ENCODE measurements around the gene DCST1. TPM values are rescaled to one million over a fixed set of nuclear protein-coding genes. Genes with fewer than 3 reads are reported as not detected.

DCST1 gene
- total RNA-seq, 2 donors from 2014 or later = not detected

- Mint-ChIP-seq H3K9me3 (no peaks in the 10 kb centered on the region), H3K27ac (no peak overlapping the region), H3K4me1 (peaks cover 29% of the 10 kb centered on the region), H3K4me3 (peak overlapping the region; percentile 61), H3K27me3 (peaks cover 25% of the 10 kb centered on the region), H3K36me3 (ENCODE audit: low read depth) (peaks cover 18% of the 10 kb centered on the region)
- no peak for ATAC-seq (replicated peaks)
Observed at GRCh38 chr1:155081472-155082300, 48.1 kb downstream of the DCST1 start.

- peaks cover 25% of the 10 kb centered on the region for H3K27me3 Mint-ChIP-seq
- no peak for ATAC-seq (replicated peaks)
- no peak overlapping the region for H3K27ac Mint-ChIP-seq
- peaks cover 18% of the 10 kb centered on the region for H3K36me3 Mint-ChIP-seq (ENCODE audit: low read depth)
- peak overlapping the region; percentile 61 for H3K4me3 Mint-ChIP-seq
- peaks cover 29% of the 10 kb centered on the region for H3K4me1 Mint-ChIP-seq
- H3K9me3 Mint-ChIP-seq = no peaks in the 10 kb centered on the region
Observed at GRCh38 chr1:155082301-155083051, 48.9 kb downstream of the DCST1 start.

- Mint-ChIP-seq H3K36me3 (ENCODE audit: low read depth) (peaks cover 18% of the 10 kb centered on the region), H3K4me3 (peak overlapping the region; percentile 61), H3K9me3 (no peaks in the 10 kb centered on the region), H3K4me1 (peaks cover 29% of the 10 kb centered on the region), H3K27ac (no peak overlapping the region), H3K27me3 (peaks cover 25% of the 10 kb centered on the region)
- no peak for ATAC-seq (replicated peaks)
Observed at GRCh38 chr1:155083052-155083541, 49.5 kb downstream of the DCST1 start.

DNA sequence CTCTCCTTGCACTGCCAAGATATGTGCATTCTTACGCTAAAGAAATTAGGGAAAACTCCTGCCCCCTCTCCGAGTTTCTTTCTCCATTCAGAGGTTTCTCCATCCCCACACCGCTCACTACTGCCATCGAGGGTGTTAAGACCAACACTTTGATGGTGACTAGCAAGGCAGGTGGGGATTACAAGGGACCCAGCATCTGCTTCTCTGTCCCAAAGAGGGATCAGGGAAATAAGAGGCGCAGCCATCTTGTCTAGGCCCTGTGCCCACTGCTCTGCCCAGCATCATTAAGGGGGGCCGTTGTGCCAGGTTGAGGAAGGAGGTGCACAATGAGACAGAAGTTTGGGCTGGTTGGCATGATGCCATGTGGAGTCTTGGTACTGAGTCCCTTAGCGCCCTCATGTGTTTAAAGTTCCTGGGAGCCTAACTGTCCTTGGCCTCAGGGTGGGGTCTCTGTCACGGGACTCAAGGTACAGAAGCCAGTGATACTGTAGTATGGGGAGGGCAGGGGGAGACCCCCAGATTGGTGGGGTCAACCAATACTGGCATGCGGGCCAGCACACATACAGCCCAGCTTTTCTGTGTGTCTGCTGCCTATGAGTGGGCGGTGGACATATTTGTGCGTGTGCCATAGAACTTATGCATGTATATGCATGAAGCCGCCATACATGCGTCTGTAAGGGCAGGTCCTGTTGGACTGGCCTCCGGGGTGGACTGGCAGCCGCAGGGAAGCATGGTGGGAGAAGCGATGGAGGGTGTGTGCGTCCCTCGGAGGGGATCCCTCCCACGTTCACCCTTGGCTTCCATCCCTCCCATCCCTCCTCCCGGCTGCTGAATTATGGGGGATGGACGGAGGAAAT lies 50.5 kb downstream of the DCST1 start:
- H3K27me3 Mint-ChIP-seq = peaks cover 25% of the 10 kb centered on the region
- ATAC-seq (replicated peaks) = no peak
- H3K9me3 Mint-ChIP-seq = no peaks in the 10 kb centered on the region
- peak overlapping the region; percentile 94 for H3K27ac Mint-ChIP-seq
- peaks cover 18% of the 10 kb centered on the region for H3K36me3 Mint-ChIP-seq (ENCODE audit: low read depth)
- peaks cover 29% of the 10 kb centered on the region for H3K4me1 Mint-ChIP-seq
- H3K4me3 Mint-ChIP-seq = peak overlapping the region; percentile 91

DNA sequence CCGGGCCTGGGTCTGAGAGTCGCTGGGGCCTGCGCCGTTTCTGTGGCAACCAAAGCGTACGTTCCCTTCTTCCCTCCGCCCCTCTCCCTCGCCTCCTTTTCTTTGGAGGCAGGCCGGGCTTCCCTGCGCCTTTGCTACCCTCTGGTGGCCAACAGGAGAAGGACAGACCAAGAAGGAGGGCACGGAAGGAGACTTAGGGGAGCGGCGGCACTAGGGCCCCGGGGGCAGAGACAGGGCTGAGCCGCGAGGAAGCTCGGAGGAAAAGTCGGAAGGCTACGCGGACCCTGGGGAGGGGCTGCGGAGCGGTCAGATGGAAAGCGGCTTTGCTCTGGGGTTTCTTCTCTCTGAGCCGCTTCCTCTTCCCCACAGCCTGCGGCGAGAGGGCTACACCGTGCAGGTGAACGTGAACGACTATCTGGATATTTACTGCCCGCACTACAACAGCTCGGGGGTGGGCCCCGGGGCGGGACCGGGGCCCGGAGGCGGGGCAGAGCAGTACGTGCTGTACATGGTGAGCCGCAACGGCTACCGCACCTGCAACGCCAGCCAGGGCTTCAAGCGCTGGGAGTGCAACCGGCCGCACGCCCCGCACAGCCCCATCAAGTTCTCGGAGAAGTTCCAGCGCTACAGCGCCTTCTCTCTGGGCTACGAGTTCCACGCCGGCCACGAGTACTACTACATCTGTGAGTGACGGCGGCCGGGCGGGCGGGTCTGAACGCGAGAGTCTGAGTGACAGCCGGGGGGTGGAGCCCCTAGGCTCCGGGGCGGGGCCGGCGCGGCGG lies 51.3 kb downstream of the DCST1 start:
- peaks cover 18% of the 10 kb centered on the region for H3K36me3 Mint-ChIP-seq (ENCODE audit: low read depth)
- H3K9me3 Mint-ChIP-seq = no peaks in the 10 kb centered on the region
- H3K4me1 Mint-ChIP-seq = peaks cover 22% of the 10 kb centered on the region
- H3K4me3 Mint-ChIP-seq = peak overlapping the region; percentile 91
- peak; percentile 87 for ATAC-seq (replicated peaks)
- H3K27ac Mint-ChIP-seq = peak overlapping the region; percentile 94
- peaks cover 18% of the 10 kb centered on the region for H3K27me3 Mint-ChIP-seq

DNA sequence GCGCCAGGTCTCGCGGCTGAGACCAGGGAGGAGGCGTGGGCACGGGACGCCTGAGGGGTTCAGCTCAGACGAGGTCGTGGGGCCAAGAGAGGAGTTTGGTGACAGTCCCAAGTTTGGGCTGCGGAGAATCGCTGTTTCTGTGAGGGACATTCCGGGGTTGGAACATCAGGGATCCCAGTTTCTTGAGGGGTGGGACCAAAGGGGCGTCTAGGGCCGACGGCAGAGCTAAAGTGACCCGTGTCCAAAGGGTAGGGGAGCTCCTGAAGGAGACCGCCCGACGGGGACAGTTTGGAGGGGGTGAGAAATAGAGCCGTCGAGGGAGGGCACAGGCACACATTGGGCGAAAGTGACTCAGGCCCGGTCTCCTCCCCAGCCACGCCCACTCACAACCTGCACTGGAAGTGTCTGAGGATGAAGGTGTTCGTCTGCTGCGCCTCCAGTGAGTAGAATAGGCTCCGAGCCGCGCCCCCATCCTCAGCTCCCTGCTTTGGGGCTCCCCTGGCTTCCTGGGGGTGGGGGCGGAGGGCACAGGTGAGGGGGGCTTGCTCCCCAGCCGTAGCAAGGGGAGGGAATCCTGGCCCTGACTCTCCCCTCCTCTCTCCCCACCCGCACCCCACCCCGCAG lies 52.0 kb downstream of the DCST1 start:
- no peaks in the 10 kb centered on the region for H3K9me3 Mint-ChIP-seq
- peak overlapping the region; percentile 91 for H3K4me3 Mint-ChIP-seq
- peaks cover 22% of the 10 kb centered on the region for H3K4me1 Mint-ChIP-seq
- peaks cover 18% of the 10 kb centered on the region for H3K27me3 Mint-ChIP-seq
- H3K27ac Mint-ChIP-seq = peak overlapping the region; percentile 94
- peak; percentile 66 for ATAC-seq (replicated peaks)
- peaks cover 18% of the 10 kb centered on the region for H3K36me3 Mint-ChIP-seq (ENCODE audit: low read depth)

DNA sequence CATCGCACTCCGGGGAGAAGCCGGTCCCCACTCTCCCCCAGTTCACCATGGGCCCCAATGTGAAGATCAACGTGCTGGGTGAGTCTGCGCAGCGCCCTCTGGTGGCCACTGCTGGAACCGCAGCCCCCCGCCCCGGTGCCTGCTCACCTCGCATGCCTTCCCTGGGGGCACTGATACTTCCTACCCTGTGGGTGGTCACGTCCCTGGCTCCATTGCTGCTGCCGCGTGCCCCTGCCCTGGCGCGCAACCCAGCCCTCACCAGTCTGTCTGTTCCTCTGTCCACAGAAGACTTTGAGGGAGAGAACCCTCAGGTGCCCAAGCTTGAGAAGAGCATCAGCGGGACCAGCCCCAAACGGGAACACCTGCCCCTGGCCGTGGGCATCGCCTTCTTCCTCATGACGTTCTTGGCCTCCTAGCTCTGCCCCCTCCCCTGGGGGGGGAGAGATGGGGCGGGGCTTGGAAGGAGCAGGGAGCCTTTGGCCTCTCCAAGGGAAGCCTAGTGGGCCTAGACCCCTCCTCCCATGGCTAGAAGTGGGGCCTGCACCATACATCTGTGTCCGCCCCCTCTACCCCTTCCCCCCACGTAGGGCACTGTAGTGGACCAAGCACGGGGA lies 52.6 kb downstream of the DCST1 start:
- Mint-ChIP-seq H3K4me3 (peak overlapping the region; percentile 91), H3K36me3 (ENCODE audit: low read depth) (peaks cover 18% of the 10 kb centered on the region), H3K9me3 (no peaks in the 10 kb centered on the region), H3K27ac (no peak overlapping the region), H3K27me3 (peaks cover 18% of the 10 kb centered on the region), H3K4me1 (peaks cover 21% of the 10 kb centered on the region)
- ATAC-seq (replicated peaks) = peak; percentile 13

DNA sequence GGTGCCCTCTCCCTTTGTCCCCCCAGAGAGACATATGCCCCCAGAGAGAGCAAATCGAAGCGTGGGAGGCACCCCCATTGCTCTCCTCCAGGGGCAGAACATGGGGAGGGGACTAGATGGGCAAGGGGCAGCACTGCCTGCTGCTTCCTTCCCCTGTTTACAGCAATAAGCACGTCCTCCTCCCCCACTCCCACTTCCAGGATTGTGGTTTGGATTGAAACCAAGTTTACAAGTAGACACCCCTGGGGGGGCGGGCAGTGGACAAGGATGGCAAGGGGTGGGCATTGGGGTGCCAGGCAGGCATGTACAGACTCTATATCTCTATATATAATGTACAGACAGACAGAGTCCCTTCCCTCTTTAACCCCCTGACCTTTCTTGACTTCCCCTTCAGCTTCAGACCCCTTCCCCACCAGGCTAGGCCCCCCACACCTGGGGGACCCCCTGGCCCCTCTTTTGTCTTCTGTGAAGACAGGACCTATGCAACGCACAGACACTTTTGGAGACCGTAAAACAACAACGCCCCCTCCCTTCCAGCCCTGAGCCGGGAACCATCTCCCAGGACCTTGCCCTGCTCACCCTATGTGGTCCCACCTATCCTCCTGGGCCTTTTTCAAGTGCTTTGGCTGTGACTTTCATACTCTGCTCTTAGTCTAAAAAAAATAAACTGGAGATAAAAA lies 53.4 kb downstream of the DCST1 start:
- peaks cover 12% of the 10 kb centered on the region for H3K27me3 Mint-ChIP-seq
- peaks cover 16% of the 10 kb centered on the region for H3K4me1 Mint-ChIP-seq
- H3K36me3 Mint-ChIP-seq (ENCODE audit: low read depth) = peaks cover 12% of the 10 kb centered on the region
- H3K9me3 Mint-ChIP-seq = no peaks in the 10 kb centered on the region
- H3K4me3 Mint-ChIP-seq = peak overlapping the region; percentile 91
- H3K27ac Mint-ChIP-seq = no peak overlapping the region
- no peak for ATAC-seq (replicated peaks)

DNA sequence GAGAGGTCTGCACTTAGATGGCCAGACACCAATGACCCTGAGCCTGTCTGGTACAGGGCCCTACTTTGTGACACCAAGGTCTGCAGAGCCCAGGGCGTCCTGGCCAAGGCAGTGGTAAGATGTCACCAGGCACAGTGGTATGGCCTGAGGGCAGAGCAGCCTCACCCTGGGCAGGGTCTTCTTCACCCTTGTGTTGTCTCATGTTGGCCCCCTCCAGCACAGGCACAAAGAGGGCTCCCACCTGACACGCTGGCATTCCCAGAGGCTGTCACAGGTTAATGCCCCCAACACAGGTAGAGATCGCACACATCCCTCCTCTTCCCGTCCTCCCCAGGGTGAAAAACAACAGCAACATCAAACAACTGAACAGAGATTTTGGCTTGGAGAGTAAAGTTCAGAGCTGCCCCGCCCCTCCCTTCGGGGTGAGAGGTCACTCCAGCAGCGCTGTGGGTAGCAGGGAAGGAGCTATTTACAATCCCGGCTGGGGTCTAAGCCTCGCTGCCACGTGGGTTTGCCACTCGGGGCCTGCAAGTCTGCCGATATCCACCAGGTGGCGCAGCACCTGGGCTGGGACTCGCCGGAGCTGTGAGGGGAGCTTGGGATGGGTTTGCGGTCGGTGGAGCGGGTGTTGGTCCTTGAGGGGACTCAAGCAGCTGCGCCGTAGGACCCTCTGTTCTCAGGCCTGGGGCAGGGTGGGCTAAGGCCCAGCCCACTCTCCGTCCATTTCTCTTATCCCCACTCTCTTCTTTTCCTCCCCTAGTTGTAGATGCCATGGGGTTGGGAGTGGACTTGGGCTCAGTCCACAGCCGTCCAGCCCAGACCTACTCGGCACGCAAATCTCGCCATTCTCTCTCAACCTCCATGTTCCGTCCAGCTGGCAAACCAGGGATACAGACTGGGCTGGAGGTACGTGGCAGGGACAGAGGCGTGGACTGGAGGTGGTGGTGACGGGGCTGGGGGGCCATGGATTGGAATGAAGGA lies 57.7 kb downstream of the DCST1 start:
- H3K36me3 Mint-ChIP-seq (ENCODE audit: low read depth) = no peaks in the 10 kb centered on the region
- H3K27ac Mint-ChIP-seq = no peak overlapping the region
- no peaks in the 10 kb centered on the region for H3K4me1 Mint-ChIP-seq
- H3K9me3 Mint-ChIP-seq = no peaks in the 10 kb centered on the region
- H3K4me3 Mint-ChIP-seq = no peak overlapping the region
- peak; percentile 85 for ATAC-seq (replicated peaks)
- H3K27me3 Mint-ChIP-seq = peaks cover 5% of the 10 kb centered on the region

DNA sequence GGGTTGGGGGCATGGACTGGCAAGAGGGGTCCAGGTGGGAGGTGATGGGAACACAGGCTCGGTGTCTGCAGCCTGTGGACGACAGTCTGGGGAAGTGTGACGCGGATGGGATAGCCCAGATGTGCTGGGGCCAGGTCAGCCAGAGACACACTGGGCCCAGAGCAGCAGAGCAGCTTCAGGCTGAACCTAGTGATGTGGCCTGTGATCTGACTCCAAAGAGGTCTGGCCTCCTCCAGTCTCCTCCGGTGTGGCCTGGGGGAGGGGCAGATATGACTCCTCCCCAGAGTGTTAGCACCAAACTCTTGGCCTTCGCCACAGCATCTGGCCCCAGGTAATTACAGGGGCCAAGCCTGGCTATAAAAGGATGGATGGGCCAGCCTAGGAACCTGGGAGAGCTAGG lies 58.5 kb downstream of the DCST1 start:
- ATAC-seq (replicated peaks) = no peak
- H3K4me1 Mint-ChIP-seq = no peaks in the 10 kb centered on the region
- no peaks in the 10 kb centered on the region for H3K9me3 Mint-ChIP-seq
- H3K4me3 Mint-ChIP-seq = no peak overlapping the region
- H3K36me3 Mint-ChIP-seq (ENCODE audit: low read depth) = no peaks in the 10 kb centered on the region
- H3K27ac Mint-ChIP-seq = no peak overlapping the region
- peaks cover 5% of the 10 kb centered on the region for H3K27me3 Mint-ChIP-seq

- Mint-ChIP-seq H3K4me3 (no peak overlapping the region), H3K27ac (no peak overlapping the region), H3K4me1 (no peaks in the 10 kb centered on the region), H3K9me3 (no peaks in the 10 kb centered on the region), H3K36me3 (ENCODE audit: low read depth) (no peaks in the 10 kb centered on the region), H3K27me3 (peaks cover 5% of the 10 kb centered on the region)
- no peak for ATAC-seq (replicated peaks)
Observed at GRCh38 chr1:155092641-155093040, 59.0 kb downstream of the DCST1 start.

Measured in activated T-helper 17 cell treated with anti-CD3 and anti-CD28 coated beads, Interleukin-2, amount 50 U/mL, for 72 hours (primary cell).